Lung (tissue), 12 donors: ENCODE measurements around the gene EDC3. TPM values are rescaled to one million over a fixed set of nuclear protein-coding genes. Genes with fewer than 3 reads are reported as not detected.

ENCODE experiments used
- ATAC-seq: fragments of 200-7000 bp; cut with Tn5 transposase; one replicate; pipeline ENCODE4 v1.9.1; 2020; ENCODE audit warnings: moderate number of reproducible peaks; ENCODE audit not compliant: insufficient read depth, low FRiP score
- DNase-seq, 3 donors: peaks; one replicate each; pipeline ENCODE4 v3.0.0-alpha.2; 2013 to 2017
- H3K27ac ChIP-seq, 2 donors: one replicate each; pipeline ENCODE4 v1.5.1; 2013; ENCODE audit warnings: mild to moderate bottlenecking in 2 of 2, moderate library complexity in 2 of 2, control low read depth in 1 of 2, inconsistent platforms in 1 of 2, low read depth in 1 of 2, low read length in 1 of 2
- H3K27me3 ChIP-seq, 3 donors: one replicate each; pipeline ENCODE4 v1.5.1; 2013; ENCODE audit warnings: low read length in 2 of 3; ENCODE audit not compliant: control insufficient read depth in 3 of 3, insufficient read depth in 3 of 3
- H3K36me3 ChIP-seq, 4 donors: one replicate each; pipeline ENCODE4 v1.5.1; 2013; ENCODE audit warnings: low read length in 4 of 4, mild to moderate bottlenecking in 1 of 4, moderate library complexity in 1 of 4; ENCODE audit not compliant: control insufficient read depth in 4 of 4, insufficient read depth in 4 of 4
- H3K4me1 ChIP-seq, 5 donors: one replicate each; pipeline ENCODE4 v1.5.1; 2013; ENCODE audit warnings: low read length in 5 of 5, mild to moderate bottlenecking in 2 of 5, moderate library complexity in 1 of 5; ENCODE audit not compliant: control insufficient read depth in 5 of 5, insufficient read depth in 5 of 5
- H3K4me3 ChIP-seq: one replicate; pipeline ENCODE4 v1.5.1; 2013; ENCODE audit warnings: mild to moderate bottlenecking, control low read depth, moderate library complexity
- H3K9ac ChIP-seq, 2 donors: one replicate each; pipeline ENCODE4 v1.5.1; 2013; ENCODE audit warnings: low read length in 2 of 2, control low read depth in 1 of 2; ENCODE audit not compliant: insufficient read depth in 1 of 2
- H3K9me3 ChIP-seq, 4 donors: one replicate each; pipeline ENCODE4 v1.5.1; 2013; ENCODE audit warnings: low read length in 3 of 4, mild to moderate bottlenecking in 1 of 4, moderate library complexity in 1 of 4; ENCODE audit not compliant: control insufficient read depth in 4 of 4, insufficient read depth in 3 of 4
- CTCF ChIP-seq: IDR thresholded peaks from 2 replicates; pipeline ENCODE4 v1.5.1; 2012; ENCODE audit warnings: mild to moderate bottlenecking; ENCODE audit errors: control extremely low read depth, extremely low read depth
- WGBS, 2 donors: extraction: QIAGEN DNeasy Blood & Tissue Kit; methylation state at CpG; one replicate each; pipeline ENCODE4 v1.1.7; 2013; 5-methylcytosine and 5-hydroxymethylcytosine counted together
- polyA plus RNA-seq, 2 donors: library from polyadenylated mRNA; stranded (reverse); fragments of 200-250 nt; gene quantifications; one replicate each; pipeline ENCODE4 v1.2.1, GENCODE V29; 2013
- total RNA-seq, 2 donors: library from RNA; depleted of rRNA in 1 of 2; stranded (reverse); fragments of >200 nt in 1 of 2; gene quantifications; one replicate each; pipeline ENCODE4 v1.2.1, GENCODE V29; 2014 to 2021
- donor health status: control.
- donor health status: control.
- donor health status: Bipolar disorder and iron deficiency.
- donor health status: healthy.
- donor health status: DM: yes; HTN: yes; CAD: no.

EDC3 gene
- total and polyA plus RNA-seq, 4 donors, result 15.3 to 31.9 (median 22.0) TPM

- WGBS, 2 donors, result 92 to 93% methylated on average over 6 of the region's 6 CpGs
- no peak for TF ChIP-seq CTCF
- DNase-seq, result no peak
- Histone ChIP-seq H3K4me3 (no peak overlapping the region), H3K9me3 (no peaks in the 10 kb centered on the region), H3K27me3 (no peaks in the 10 kb centered on the region), H3K9ac (no peak overlapping the region), H3K27ac (no peak overlapping the region), H3K36me3 (peaks cover 0 to 4% (median 0%) of the 10 kb centered on the region in 4 donors), H3K4me1 (peaks cover 2 to 31% (median 11%) of the 10 kb centered on the region in 5 donors)
- no peak for ATAC-seq
Measured at GRCh38 chr15:74611834-74612233, 84.0 kb downstream of the EDC3 start.

- Histone ChIP-seq H3K36me3 (peaks cover 0 to 4% (median 0%) of the 10 kb centered on the region in 4 donors), H3K9me3 (no peaks in the 10 kb centered on the region), H3K4me3 (no peak overlapping the region), H3K4me1 (peaks cover 0 to 26% (median 9%) of the 10 kb centered on the region in 5 donors), H3K27me3 (no peaks in the 10 kb centered on the region), H3K27ac (no peak overlapping the region), H3K9ac (no peak overlapping the region)
- no peak for TF ChIP-seq CTCF
- no peak for ATAC-seq
- 91% methylated on average over 11 of the region's 11 CpGs for WGBS, 2 donors
- DNase-seq, result no peak
Measured at GRCh38 chr15:74611341-74611740, 84.5 kb downstream of the EDC3 start.

- WGBS, 2 donors, result 69 to 71% methylated on average over 7 of the region's 7 CpGs
- H3K9ac ChIP-seq, result no peak overlapping the region
- H3K27ac ChIP-seq, result no peak overlapping the region
- DNase-seq (peak; percentile 80 to 85 (median 84)), ATAC-seq (no peak)
- no peaks in the 10 kb centered on the region for H3K9me3 ChIP-seq
- H3K27me3 ChIP-seq, result no peaks in the 10 kb centered on the region
- peaks cover 0 to 25% (median 9%) of the 10 kb centered on the region in 5 donors for H3K4me1 ChIP-seq
- no peaks in the 10 kb centered on the region for H3K36me3 ChIP-seq
- no peak for TF ChIP-seq CTCF
- no peak overlapping the region for H3K4me3 ChIP-seq
Measured at GRCh38 chr15:74610302-74610951, 85.4 kb downstream of the EDC3 start.

- no peak overlapping the region for H3K9ac ChIP-seq
- 77 to 85% methylated on average over 3 of the region's 3 CpGs for WGBS, 2 donors
- no peak overlapping the region for H3K4me3 ChIP-seq
- no peak for TF ChIP-seq CTCF
- H3K9me3 ChIP-seq, result no peaks in the 10 kb centered on the region
- no peaks in the 10 kb centered on the region for H3K36me3 ChIP-seq
- DNase-seq, result no peak
- H3K27me3 ChIP-seq, result no peaks in the 10 kb centered on the region
- H3K27ac ChIP-seq, result no peak overlapping the region
- H3K4me1 ChIP-seq, result peaks cover 0 to 24% (median 9%) of the 10 kb centered on the region in 5 donors
- no peak for ATAC-seq
Measured at GRCh38 chr15:74609938-74610301, 85.9 kb downstream of the EDC3 start.
